IPS DF 4.7 (cell line): ENCODE data around the gene PANK4.

ENCODE experiments used
- DNase-seq: peaks from one replicate; pipeline ENCODE4 v3.0.0-alpha.2; 2013; ENCODE audit warnings: low spot score; ENCODE audit errors: extremely low read depth

The PANK4 gene

GRCh38 chr1:2477791-2478499 lies 48.5 kb downstream of the PANK4 start:
- DNase-seq = no peak

- no peak for DNase-seq
Observed at GRCh38 chr1:2477309-2477708, 49.1 kb downstream of the PANK4 start.

- no peak for DNase-seq
Observed at GRCh38 chr1:2476061-2476999, 50.1 kb downstream of the PANK4 start, which contains the start of gene PLCH2. Gene PLCH2, plus strand, starts transcription at chr1:2476289. Its CDS starts 300 bp downstream, at chr1:2476589.

GRCh38 chr1:2475571-2475970 lies 50.8 kb downstream of the PANK4 start:
- DNase-seq = no peak

- no peak for DNase-seq
Observed at GRCh38 chr1:2474933-2475371, 51.4 kb downstream of the PANK4 start.

GRCh38 chr1:2474104-2474844 lies 52.1 kb downstream of the PANK4 start:
- DNase-seq = no peak

- no peak for DNase-seq
Observed at GRCh38 chr1:2473198-2473597, 53.2 kb downstream of the PANK4 start.

GRCh38 chr1:2472561-2473177 lies 53.7 kb downstream of the PANK4 start:
- no peak for DNase-seq

GRCh38 chr1:2472109-2472508 lies 54.3 kb downstream of the PANK4 start:
- DNase-seq = no peak

- no peak for DNase-seq
Observed at GRCh38 chr1:2471587-2472001, 54.8 kb downstream of the PANK4 start.

- no peak for DNase-seq
Observed at GRCh38 chr1:2471159-2471471, 55.3 kb downstream of the PANK4 start.

- DNase-seq = no peak
Observed at GRCh38 chr1:2470290-2471158, 55.9 kb downstream of the PANK4 start.

GRCh38 chr1:2469103-2469940 lies 57.1 kb downstream of the PANK4 start:
- no peak for DNase-seq

- DNase-seq = no peak
Observed at GRCh38 chr1:2468540-2468939, 57.9 kb downstream of the PANK4 start.

GRCh38 chr1:2468041-2468472 lies 58.3 kb downstream of the PANK4 start:
- DNase-seq = no peak

- no peak for DNase-seq
Observed at GRCh38 chr1:2466958-2467554, 59.3 kb downstream of the PANK4 start.

GRCh38 chr1:2466270-2466665 lies 60.1 kb downstream of the PANK4 start:
- DNase-seq = no peak

- DNase-seq = no peak
Observed at GRCh38 chr1:2465371-2466269, 60.8 kb downstream of the PANK4 start.
